IMR-90 (cell line): Measurements from ENCODE around the gene POLR3A.

ENCODE experiments used
- CTCF ChIP-seq: conservative IDR thresholded peaks from 2 replicates; pipeline ENCODE4 v1.5.1; 2012; ENCODE audit warnings: mild to moderate bottlenecking, low read depth, low read length, improper control_type of control experiment
- POLR2A ChIP-seq: IDR thresholded peaks from 2 replicates; pipeline ENCODE4 v1.6.1; 2012; ENCODE audit warnings: mild to moderate bottlenecking, low read depth, low read length
- USF2 ChIP-seq: fragments of 150-350 bp; IDR thresholded peaks from 2 replicates; pipeline ENCODE4 v1.6.1; 2017; ENCODE audit warnings: mild to moderate bottlenecking, antibody characterized with exemption, low read length, low read depth

- TF ChIP-seq USF2 (no peak), CTCF (no peak), POLR2A (no peak)
These were observed 13.8 kb downstream of the POLR3A start for GRCh38 chr10:78015546-78015945.
